WTC11 (cell line): ENCODE measurements around the gene TNS3.

ENCODE experiments used
- CBFB ChIP-seq: sonication (generic); formaldehyde crosslinking; IDR thresholded peaks from 2 replicates; pipeline ENCODE4 v1.8.1; 2022; ENCODE audit warnings: mild to moderate bottlenecking, low read depth, missing genetic modification reagents
- CTCF ChIP-seq: fragments of 200-600 bp; IDR thresholded peaks from 2 replicates; pipeline ENCODE4 v1.8.0; 2022; ENCODE audit warnings: antibody characterized with exemption
- E2F4 ChIP-seq: sonication (generic); formaldehyde crosslinking; IDR thresholded peaks from 2 replicates; pipeline ENCODE4 v1.8.1; 2022; ENCODE audit warnings: low read depth, mild to moderate bottlenecking, moderate library complexity, missing genetic modification reagents, borderline replicate concordance
- ESRRA ChIP-seq: sonication (generic); formaldehyde crosslinking; IDR thresholded peaks from 2 replicates; pipeline ENCODE4 v1.8.1; 2022; ENCODE audit warnings: mild to moderate bottlenecking, missing genetic modification reagents, borderline replicate concordance
- FOXK1 ChIP-seq: sonication (generic); formaldehyde crosslinking; IDR thresholded peaks from 2 replicates; pipeline ENCODE4 v1.8.0; 2022; ENCODE audit warnings: mild to moderate bottlenecking, moderate library complexity, missing genetic modification reagents
- IRF1 ChIP-seq: sonication (generic); formaldehyde crosslinking; IDR thresholded peaks from 2 replicates; pipeline ENCODE4 v1.8.0; 2023; ENCODE audit warnings: missing genetic modification reagents
- MLX ChIP-seq: sonication (generic); formaldehyde crosslinking; IDR thresholded peaks from 2 replicates; pipeline ENCODE4 v1.8.1; 2023; ENCODE audit warnings: mild to moderate bottlenecking, missing genetic modification reagents, moderate library complexity
- MYBL2 ChIP-seq: sonication (generic); formaldehyde crosslinking; IDR thresholded peaks from 2 replicates; pipeline ENCODE4 v1.8.1; 2023; ENCODE audit warnings: mild to moderate bottlenecking, moderate library complexity, missing genetic modification reagents
- USF2 ChIP-seq: sonication (generic); formaldehyde crosslinking; IDR thresholded peaks from 2 replicates; pipeline ENCODE4 v1.8.1; 2023; ENCODE audit warnings: mild to moderate bottlenecking, missing genetic modification reagents, moderate library complexity
- ZNF121 ChIP-seq: sonication (generic); formaldehyde crosslinking; IDR thresholded peaks from 2 replicates; pipeline ENCODE4 v1.8.0; 2023; ENCODE audit warnings: missing genetic modification reagents
- ZNF138 ChIP-seq: sonication (generic); formaldehyde crosslinking; conservative IDR thresholded peaks from 2 replicates; pipeline ENCODE4 v1.8.1; 2022; ENCODE audit warnings: mild to moderate bottlenecking, moderate library complexity, missing genetic modification reagents
- ZNF416 ChIP-seq: fragments of 250-450 bp; sonication (Bioruptor Pico); IDR thresholded peaks from 2 replicates; pipeline ENCODE4 v1.9.0; 2021; ENCODE audit warnings: mild to moderate bottlenecking, inconsistent platforms

- TF ChIP-seq CBFB (CRISPR knock-in tag), result no peak
- TF ChIP-seq CTCF, result no peak
- TF ChIP-seq E2F4 (CRISPR knock-in tag), result no peak
- TF ChIP-seq IRF1 (CRISPR knock-in tag), result no peak
- no peak for TF ChIP-seq ZNF121 (CRISPR knock-in tag)
- no peak for TF ChIP-seq ZNF416 (CRISPR knock-in tag)
- TF ChIP-seq USF2 (CRISPR knock-in tag), result no peak
- no peak for TF ChIP-seq MLX
- no peak for TF ChIP-seq ESRRA
- TF ChIP-seq MYBL2 (CRISPR knock-in tag), result no peak
- no peak for TF ChIP-seq FOXK1 (CRISPR knock-in tag)
- no peak for TF ChIP-seq ZNF138 (CRISPR knock-in tag)
Observed at GRCh38 chr7:47375121-47375938, 206.6 kb downstream of the TNS3 start.
